Muscle of back (tissue), 11 donors: ENCODE data around the gene METTL22. TPM values are rescaled to one million over a fixed set of nuclear protein-coding genes. Genes with fewer than 3 reads are reported as not detected.

Experiments used
- DNase-seq, 3 donors: peaks; one replicate each; pipeline versions ENCODE4 v3.0.0 to v3.0.0-alpha.2; 2013
- polyA plus RNA-seq, 10 donors: library from polyadenylated mRNA; unstranded; fragments of 120-200 nt; gene quantifications; one replicate each; pipeline ENCODE4 v1.2.1, GENCODE V29; 2013; ENCODE audit not compliant: insufficient read length in 10 of 10

Gene METTL22
- polyA plus RNA-seq, 10 donors = 12.0 to 25.0 (median 18.0) TPM

DNA sequence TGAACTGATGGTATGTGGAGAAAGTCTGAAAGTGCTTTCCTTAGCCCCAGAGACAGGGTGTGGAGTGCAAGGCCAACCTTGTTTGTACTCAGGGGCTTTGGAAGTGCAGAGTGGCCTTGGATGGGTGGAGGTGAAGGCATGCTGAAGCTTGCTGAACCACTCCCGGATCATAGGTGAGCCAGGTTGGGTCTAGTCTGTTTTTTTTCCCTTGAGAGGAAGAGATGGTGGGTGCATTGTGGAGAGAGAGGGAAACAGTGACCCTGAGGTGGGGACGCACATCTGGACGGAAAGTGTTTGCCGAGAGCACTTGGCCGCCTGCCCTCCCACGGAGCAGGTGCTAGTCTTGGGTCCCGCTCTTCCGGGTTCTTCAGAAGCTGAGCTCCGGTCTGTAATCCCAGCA is 65.4 kb downstream of the METTL22 start:
- DNase-seq = no peak

DNA sequence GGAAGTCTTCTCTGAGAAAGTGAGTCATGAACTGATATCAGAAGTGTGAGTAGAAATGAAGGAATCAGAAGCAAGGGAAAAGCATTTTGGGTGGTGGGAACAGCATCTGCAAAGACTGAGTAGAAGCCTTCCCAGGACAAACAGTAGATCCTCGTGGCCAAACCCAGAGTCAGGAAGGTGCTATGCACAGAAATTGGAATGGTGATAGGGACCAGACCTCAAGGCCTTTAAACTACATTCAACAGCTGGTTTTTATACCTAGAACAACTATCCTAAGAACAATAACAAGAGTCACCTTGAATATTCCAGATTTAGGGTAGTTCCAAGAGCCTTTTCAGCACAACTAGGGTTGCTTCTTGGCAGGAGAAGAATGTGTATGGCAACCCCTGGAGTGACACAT is 68.2 kb downstream of the METTL22 start:
- no peak for DNase-seq

DNA sequence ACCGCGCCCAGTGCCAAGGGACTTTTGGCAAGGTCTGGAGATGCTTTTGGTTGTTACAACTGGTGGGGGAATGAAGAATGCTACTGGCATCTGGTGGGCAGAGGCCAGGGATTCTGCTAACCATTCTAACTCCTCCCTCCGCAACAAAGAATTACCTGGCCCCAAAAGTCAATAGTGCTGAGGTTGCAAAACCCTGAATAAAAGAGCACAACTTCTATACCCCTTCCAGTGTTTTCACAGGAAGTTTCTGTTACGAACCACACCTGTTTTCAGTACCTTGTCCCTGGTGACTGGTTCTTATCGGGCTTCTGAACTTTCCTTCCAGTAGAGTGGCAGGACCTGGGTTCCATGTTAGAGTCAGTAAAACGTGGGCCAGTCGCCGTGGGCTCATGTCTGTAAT is 70.2 kb downstream of the METTL22 start:
- DNase-seq = no peak

DNA sequence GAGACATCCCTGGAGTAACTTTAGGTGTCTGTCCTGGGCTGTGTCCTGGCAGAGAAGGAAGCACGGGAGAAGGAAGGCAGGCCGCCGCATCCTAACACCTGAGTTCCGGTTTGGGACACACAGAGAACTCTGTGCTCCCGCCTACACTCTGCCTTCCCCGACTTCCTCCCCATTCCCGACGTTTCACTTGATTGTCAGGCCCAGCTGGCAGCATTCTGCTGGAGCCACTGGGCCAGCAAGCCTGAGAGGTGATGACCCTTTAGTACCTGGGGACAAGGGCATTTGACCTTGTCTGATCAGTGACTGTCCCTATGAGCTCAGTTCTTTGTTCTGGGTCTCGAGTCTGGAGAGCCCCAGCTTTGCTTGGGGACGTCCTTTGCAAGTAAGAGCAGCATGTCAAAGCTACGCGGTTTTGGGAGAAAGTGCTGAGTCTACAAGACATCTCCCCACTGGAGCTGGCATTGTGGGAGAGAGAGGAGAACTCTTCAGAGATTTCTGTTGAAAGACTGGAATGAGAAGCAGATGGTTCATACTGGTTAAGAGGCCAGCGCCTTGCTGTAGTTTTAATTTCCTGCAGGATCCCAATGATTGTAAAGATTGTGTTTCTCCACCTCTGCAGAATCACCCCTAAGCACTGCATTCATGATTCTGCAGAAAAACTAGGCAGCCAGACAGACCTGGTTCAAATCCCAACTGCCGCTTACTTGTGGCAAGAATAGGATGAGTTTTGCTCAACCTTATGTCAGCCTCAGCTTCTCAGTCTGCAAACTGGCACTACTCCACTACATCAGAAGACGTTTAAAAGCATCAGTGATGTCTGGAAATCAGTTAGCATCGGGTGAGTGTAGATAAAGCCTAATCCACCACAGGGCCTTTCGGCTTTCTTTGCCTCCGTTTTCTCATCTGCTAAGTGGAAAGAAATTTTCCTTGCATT is 73.6 kb downstream of the METTL22 start:
- DNase-seq = no peak

GRCh38 chr16:8696880-8697279 is 75.4 kb downstream of the METTL22 start:
- no peak for DNase-seq

DNA sequence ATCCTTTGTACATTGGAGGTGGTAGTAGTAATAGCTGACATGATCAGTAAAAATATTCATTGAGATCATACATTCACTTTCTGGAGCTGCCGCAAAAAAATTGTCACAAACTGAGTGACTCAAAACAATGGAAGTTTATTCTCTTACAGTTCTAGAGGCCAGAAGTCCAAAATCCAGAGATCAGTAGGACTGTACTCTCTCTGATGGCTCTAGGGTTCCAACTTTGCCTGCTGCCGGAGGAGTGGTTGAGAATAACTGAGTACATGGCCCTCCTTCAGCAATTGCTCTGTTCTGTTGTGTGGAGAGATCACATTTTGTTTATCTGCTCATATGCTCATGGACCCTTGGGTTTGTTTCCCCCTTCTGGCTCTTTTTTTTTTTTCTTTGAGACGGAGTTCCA is 76.5 kb downstream of the METTL22 start:
- DNase-seq = no peak

Other genes with a start within 250 kb of the METTL22 start
- gene TMEM114, start 31.2 kb upstream of the METTL22 start, polyA plus RNA-seq = not detected
- gene ABAT, start 52.9 kb downstream of the METTL22 start, polyA plus RNA-seq = 10 to 100 TPM; 13.0 to 22.5 (median 18.6) TPM
- 10 to 100 TPM in 3 of 10 donors, 1 to 10 TPM in 7; 8.5 to 11.7 (median 9.6) TPM for gene TMEM186, start 175.9 kb downstream of the METTL22 start, polyA plus RNA-seq
- gene PMM2, start 176.1 kb downstream of the METTL22 start, polyA plus RNA-seq = 10 to 100 TPM; 18.0 to 25.5 (median 20.3) TPM
- gene CARHSP1, start 247.3 kb downstream of the METTL22 start, polyA plus RNA-seq = 100 to 1,000 TPM in 8 of 10 donors, 10 to 100 TPM in 2; 88.2 to 122 (median 106) TPM